ENCODE results near the gene OPCML. TPM values are rescaled to one million over a fixed set of nuclear protein-coding genes. Genes with fewer than 3 reads are reported as not detected.

Gene OPCML
- total and polyA plus RNA-seq, 2 of the 13 experiments (the other 11 are each of a cell fraction or from before 2014, with no cell fraction given) = not detected

DNA sequence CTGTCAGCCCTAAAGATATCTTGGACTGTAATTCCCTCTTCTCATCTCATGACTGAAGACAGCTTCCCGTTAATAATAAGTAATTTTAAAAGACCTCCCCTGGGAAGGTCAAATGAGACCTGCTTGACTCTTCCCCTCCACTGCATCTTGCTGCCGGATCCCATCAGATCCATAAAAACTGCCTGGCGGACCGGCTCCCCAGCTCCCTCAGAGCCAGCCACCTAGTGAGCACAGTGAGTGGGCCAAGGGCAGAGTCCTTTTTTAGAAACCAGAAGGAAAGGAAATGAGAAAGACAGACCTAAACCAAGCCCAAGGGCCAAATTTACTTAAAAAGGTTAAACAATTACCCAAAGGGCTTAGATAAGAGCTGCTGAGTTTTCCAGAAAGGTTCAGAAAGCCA, 595.3 kb downstream of the OPCML start:
- H3K79me2 ChIP-seq (ENCODE audit: insufficient read depth, low read length) = no peaks in the 10 kb centered on the region
- no peak for TF ChIP-seq DMTF1 (CRISPR knock-in tag; IDR thresholded peaks at IDR 0.05)
- no peak for TF ChIP-seq ZBTB8A (CRISPR knock-in tag; IDR thresholded peaks at IDR 0.05; ENCODE audit: borderline replicate concordance, low read depth)
- no peak for TF ChIP-seq ZSCAN9 (CRISPR knock-in tag; IDR thresholded peaks at IDR 0.05; ENCODE audit: borderline replicate concordance)
- TF ChIP-seq, protein P1, sequence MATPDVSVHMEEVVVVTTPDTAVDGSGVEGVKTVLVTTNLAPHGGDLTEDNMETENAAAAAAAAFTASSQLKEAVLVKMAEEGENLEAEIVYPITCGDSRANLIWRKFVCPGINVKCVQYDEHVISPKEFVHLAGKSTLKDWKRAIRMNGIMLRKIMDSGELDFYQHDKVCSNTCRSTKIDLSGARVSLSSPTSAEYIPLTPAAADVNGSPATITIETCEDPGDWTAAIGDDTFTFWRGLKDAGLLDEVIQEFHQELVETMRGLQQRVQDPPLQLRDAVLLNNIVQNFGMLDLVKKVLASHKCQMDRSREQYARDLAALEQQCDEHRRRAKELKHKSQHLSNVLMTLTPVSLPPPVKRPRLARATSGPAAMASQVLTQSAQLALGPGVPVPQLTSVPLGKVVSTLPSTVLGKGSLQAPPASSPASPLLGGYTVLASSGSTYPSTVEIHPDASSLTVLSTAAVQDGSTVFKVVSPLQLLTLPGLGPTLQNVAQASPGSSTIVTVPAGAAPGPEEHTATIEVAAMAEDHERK (CRISPR knock-in tag; IDR thresholded peaks at IDR 0.05; ENCODE audit: low read depth) = no peak
- TF ChIP-seq, protein P2, sequence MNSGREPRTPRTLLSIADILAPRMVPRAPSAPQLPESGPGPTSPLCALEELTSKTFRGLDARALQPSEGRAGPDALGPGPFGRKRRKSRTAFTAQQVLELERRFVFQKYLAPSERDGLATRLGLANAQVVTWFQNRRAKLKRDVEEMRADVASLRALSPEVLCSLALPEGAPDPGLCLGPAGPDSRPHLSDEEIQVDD (CRISPR knock-in tag; IDR thresholded peaks at IDR 0.05; ENCODE audit: borderline replicate concordance) = no peak
- no peak for TF ChIP-seq ZNF557 (CRISPR knock-in tag; IDR thresholded peaks at IDR 0.05)
- no peak for TF ChIP-seq PAXIP1 (CRISPR knock-in tag; conservative IDR thresholded peaks at IDR 0.05)
- no peak for TF ChIP-seq ZNF562 (CRISPR knock-in tag; IDR thresholded peaks at IDR 0.05; ENCODE audit: borderline replicate concordance)
- no TSS peak for BruUV-seq (replicated peaks)
- FAIRE-seq (no peak), ATAC-seq (no peak), DNase-seq (ENCODE audit: low spot score) (no peak)
- no peaks in the 10 kb centered on the region for H3K27me3 ChIP-seq (ENCODE audit: control insufficient read depth in 1 of 2, insufficient read depth in 2 of 2, low read length in 2 of 2)
- POLR2A ChIA-PET = no interaction called here
- in situ Hi-C loops (cut with HindIII; ENCODE audit: extremely low pct_ligation_motif_present, low pct_unique_long_range_greater_than_20kb) (loop anchor here (25.0 kb wide), 1 partner anchor 1075 kb away; no protein-coding TSS in a partner anchor), intact Hi-C loops (cut with micrococcal nuclease; ENCODE audit: unreplicated experiment) (no loop called here)
- H3K9me3 ChIP-seq (ENCODE audit: low read length) = no peaks in the 10 kb centered on the region
- no peak overlapping the region for H3K9ac ChIP-seq (ENCODE audit: insufficient read depth, low read depth, low read length)
- no peaks in the 10 kb centered on the region for H4K20me1 ChIP-seq (ENCODE audit: insufficient read depth, low read length)
- H2AFZ ChIP-seq (ENCODE audit: low read length) = no peak overlapping the region
- CTCF ChIA-PET (ENCODE audit: low intra/inter-chr PET ratio, low total read pairs) = no interaction called here
- no peak overlapping the region for H3K4me2 ChIP-seq (ENCODE audit: low read depth, low read length)
- no peak overlapping the region for H3K27ac ChIP-seq (ENCODE audit: extremely low read length, insufficient read depth, low read length)
- H3K36me3 ChIP-seq (replicated peaks in 1 of 2; ENCODE audit: control insufficient read depth in 1 of 2, insufficient read depth in 2 of 2, low read length in 2 of 2) = no peaks in the 10 kb centered on the region
- no peaks in the 10 kb centered on the region for H3K4me1 ChIP-seq (ENCODE audit: insufficient read depth, low read length)
- H3K4me3 ChIP-seq (replicated peaks in 1 of 3; ENCODE audit: insufficient read depth in 1 of 3, low read depth in 2 of 3, low read length in 3 of 3) = no peak overlapping the region
- WGBS (ENCODE audit: low lambda C conversion rate) = 42% methylated on average over 4 of the region's 4 CpGs

Measured in HepG2 (cell line).